ENCODE data around the gene INHBA.
A peak's percentile ranks its signal among the peaks of the same experiment; 100 is the strongest.

INHBA gene

DNA sequence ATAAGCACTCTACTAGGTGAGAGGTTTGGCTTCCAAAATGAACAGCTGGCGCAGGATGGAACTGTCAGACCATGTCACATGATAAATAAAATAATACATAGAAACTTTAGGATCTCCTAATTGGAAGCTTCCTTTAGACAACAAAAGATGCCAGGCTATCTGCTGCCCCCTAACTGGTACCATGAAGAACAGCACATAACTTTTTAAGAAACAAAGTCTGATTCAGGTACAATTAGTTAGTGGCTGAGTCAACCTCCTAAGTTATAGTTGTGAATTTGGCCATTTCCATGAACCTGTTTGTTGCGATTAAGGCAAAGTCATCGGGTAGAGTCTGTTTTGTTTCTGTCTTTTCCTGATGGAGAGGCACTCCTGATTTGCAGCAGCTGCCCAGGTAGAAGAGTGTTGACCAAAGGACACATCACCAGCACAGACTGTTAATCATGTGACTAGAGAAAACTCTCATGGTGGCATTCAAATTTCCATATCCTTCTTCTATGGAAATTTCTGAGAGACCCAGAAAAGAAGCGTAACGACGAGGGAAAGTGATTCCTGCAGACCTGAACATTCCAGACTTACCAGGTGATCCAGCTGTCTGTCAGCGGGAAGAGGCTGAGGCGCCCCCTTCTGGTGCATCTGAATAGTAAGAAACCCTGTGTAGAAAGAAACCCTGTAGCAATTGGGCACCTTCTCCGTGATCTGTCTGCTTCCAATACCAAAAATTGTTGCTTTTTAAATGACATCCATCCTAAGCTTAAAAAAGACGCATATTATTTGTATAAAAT, 8.6 kb upstream of the INHBA start:
- H3K4me3 ChIP-seq (replicated peaks; ENCODE audit: low read depth, low read length): no peak overlapping the region
- DNase-seq (ENCODE audit: extremely low read depth, insufficient read length): no peak

DNA sequence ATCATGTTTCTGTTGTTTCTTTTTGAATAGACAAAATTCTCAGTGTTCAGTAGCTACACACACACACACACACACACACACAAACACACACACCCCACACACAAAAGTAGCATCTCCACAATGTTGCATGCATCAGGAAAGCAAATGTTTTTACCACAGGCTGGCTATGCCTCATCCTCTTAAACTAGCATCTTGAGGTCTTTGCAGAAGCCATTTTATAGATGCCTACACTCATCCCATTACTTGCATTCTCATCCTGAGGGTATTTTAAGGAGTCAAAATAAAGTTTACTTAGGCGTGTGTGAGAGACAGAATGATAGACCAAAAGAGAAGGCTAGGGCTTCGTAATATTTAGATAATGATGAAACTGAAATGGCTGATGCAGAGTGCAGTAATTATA, 7.9 kb upstream of the INHBA start:
- TF ChIP-seq, protein P1, sequence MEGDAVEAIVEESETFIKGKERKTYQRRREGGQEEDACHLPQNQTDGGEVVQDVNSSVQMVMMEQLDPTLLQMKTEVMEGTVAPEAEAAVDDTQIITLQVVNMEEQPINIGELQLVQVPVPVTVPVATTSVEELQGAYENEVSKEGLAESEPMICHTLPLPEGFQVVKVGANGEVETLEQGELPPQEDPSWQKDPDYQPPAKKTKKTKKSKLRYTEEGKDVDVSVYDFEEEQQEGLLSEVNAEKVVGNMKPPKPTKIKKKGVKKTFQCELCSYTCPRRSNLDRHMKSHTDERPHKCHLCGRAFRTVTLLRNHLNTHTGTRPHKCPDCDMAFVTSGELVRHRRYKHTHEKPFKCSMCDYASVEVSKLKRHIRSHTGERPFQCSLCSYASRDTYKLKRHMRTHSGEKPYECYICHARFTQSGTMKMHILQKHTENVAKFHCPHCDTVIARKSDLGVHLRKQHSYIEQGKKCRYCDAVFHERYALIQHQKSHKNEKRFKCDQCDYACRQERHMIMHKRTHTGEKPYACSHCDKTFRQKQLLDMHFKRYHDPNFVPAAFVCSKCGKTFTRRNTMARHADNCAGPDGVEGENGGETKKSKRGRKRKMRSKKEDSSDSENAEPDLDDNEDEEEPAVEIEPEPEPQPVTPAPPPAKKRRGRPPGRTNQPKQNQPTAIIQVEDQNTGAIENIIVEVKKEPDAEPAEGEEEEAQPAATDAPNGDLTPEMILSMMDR (IDR thresholded peaks at IDR 0.05; ENCODE audit: insufficient read depth, low read length, poor library complexity, severe bottlenecking): no peak
- DNase-seq (ENCODE audit: extremely low read depth, insufficient read length): no peak
- H3K36me3 ChIP-seq (ENCODE audit: control insufficient read depth, insufficient read depth, low read length): no peaks in the 10 kb centered on the region

More for the DNA sequence above, 8.6 kb upstream of the INHBA start:
- TF ChIP-seq, protein P1 (IDR thresholded peaks at IDR 0.05; ENCODE audit: insufficient read depth, low read length, poor library complexity, severe bottlenecking): peak; percentile 48
- no peaks in the 10 kb centered on the region for H3K27me3 ChIP-seq (replicated peaks; ENCODE audit: control insufficient read depth, insufficient read depth, low read length)
- no peaks in the 10 kb centered on the region for H3K36me3 ChIP-seq (ENCODE audit: control insufficient read depth, insufficient read depth, low read length)

DNA sequence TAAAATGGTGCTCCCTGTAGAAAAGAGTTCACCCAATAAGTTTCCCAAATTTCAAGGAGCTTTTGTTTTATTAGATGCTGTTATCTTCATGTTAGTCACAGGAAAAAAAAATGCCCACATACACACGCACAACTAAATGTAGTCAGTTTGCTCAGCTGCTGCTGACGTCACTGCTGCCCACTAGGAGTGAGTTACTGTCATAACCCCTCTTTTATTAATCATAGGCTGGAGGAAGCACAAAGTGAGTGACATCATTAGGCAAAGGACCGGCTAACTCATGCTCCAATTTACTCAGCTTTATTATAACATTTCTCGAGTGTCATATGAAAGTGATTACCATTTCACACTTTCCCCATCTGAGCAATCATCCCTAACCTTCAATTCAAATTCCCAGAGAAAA, 6.7 kb upstream of the INHBA start:
- Histone ChIP-seq H3K36me3 (ENCODE audit: control insufficient read depth, insufficient read depth, low read length) (no peaks in the 10 kb centered on the region), H3K27me3 (replicated peaks; ENCODE audit: control insufficient read depth, insufficient read depth, low read length) (no peaks in the 10 kb centered on the region), H3K4me3 (replicated peaks; ENCODE audit: low read depth, low read length) (no peak overlapping the region)
- DNase-seq (ENCODE audit: extremely low read depth, insufficient read length): no peak
- TF ChIP-seq, protein P1 (IDR thresholded peaks at IDR 0.05; ENCODE audit: insufficient read depth, low read length, poor library complexity, severe bottlenecking): no peak

More for the DNA sequence above, 7.9 kb upstream of the INHBA start:
- Histone ChIP-seq H3K4me3 (replicated peaks; ENCODE audit: low read depth, low read length) (no peak overlapping the region), H3K27me3 (replicated peaks; ENCODE audit: control insufficient read depth, insufficient read depth, low read length) (no peaks in the 10 kb centered on the region)

DNA sequence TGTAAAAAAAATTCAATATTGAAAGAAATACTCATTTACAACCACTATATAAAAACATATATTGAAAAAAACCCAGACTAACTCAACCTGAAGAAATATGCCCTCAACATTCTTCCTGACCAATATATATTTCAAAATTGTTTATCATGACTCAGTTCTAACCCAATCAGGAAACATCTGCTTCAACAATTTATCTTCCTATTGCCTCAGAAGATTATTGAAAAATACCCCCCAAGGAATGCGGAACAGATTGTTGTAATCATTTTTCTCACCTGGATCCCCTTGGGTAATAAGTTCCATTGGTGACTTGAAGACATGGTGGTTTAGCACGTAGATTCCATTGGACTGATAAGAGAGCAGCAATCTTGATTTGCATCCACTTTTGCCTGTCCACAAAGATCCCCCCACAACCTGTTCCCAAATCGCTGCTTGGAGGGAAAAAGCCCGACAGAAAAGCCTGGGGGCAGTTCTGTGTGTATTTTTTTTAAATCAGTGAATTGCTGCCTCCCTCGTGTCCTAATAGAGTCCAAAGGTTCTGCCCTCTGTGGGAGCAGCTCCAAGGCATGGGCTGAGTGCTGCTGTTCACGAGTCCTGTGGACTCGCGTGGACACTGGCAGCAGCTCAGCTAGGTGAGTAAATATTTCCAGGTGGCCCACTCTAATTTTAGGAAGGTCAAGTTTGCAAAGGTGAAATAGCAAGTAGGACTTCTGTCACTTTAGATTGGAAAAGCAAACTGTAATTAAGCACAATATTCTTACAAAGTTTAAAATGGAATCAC, 5.9 kb upstream of the INHBA start:
- H3K4me3 ChIP-seq (replicated peaks; ENCODE audit: low read depth, low read length): no peak overlapping the region
- H3K27me3 ChIP-seq (replicated peaks; ENCODE audit: control insufficient read depth, insufficient read depth, low read length): no peaks in the 10 kb centered on the region
- TF ChIP-seq, protein P1 (IDR thresholded peaks at IDR 0.05; ENCODE audit: insufficient read depth, low read length, poor library complexity, severe bottlenecking): no peak
- DNase-seq (ENCODE audit: extremely low read depth, insufficient read length): no peak
- H3K36me3 ChIP-seq (ENCODE audit: control insufficient read depth, insufficient read depth, low read length): no peaks in the 10 kb centered on the region

DNA sequence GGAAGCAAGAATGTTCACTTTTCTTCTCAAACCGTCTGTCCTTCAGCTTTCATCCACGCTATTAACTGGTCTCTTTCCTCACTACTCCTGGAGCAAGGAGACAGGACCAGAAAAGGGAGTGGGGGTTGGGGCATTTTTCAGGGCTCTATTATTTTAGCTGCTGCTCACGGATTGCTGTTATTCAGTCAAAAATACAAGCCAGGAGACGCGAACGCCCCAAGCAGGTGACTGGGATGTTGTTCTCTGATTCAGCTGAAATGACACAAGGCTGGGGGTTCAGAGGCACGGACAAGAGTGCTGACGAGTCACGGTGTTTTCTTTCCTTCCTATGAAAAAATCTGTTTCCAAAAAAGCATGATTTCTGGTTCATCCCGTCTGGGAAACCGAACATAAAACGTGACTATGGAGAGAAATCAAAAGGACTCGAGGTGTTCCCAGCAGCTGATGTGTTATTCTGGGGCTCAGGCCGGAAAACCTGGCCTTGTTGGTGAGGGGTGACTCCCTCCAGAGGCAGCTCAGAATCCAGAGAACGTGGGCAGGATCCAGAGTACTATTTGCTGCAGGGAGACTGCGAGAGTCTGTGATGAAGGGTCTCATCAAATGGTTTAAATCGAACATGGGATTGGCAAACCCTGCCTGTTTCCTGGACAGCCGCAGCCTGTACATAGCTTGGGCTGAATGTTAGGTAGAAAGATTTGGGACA, 3.5 kb upstream of the INHBA start:
- TF ChIP-seq, protein P1 (IDR thresholded peaks at IDR 0.05; ENCODE audit: insufficient read depth, low read length, poor library complexity, severe bottlenecking): no peak

More for the DNA sequence above, 3.5 kb upstream of the INHBA start:
- Histone ChIP-seq H3K4me3 (replicated peaks; ENCODE audit: low read depth, low read length) (no peak overlapping the region), H3K27me3 (replicated peaks; ENCODE audit: control insufficient read depth, insufficient read depth, low read length) (no peaks in the 10 kb centered on the region; the same call in 1 of the 2 replicates), H3K36me3 (ENCODE audit: control insufficient read depth, insufficient read depth, low read length) (no peaks in the 10 kb centered on the region)
- no peak for DNase-seq (ENCODE audit: extremely low read depth, insufficient read length)
